Measurements from ENCODE around the gene DAD1.

Gene DAD1

DNA sequence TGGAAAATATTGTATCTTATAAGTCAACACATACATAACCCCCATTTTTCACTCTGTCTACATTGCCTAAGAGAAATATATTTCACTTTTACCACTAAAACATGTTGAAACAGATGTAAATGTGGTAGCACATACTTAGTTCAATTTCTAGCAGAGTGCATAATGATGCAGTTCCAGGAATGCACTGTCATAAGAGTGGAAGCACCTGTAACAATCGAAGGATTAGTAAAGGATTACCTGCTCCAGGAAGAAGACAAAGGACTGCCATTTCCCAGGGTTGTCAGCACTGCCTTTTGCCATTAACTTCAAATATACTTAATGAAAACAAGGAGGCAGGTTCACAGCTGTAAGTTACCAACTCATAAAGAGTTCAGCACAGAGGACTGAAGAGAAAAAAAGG, 24.6 kb downstream of the DAD1 start:
- DNase-seq (ENCODE audit: insufficient read length, low spot score), result no peak
- no peak for TF ChIP-seq SPI1 (IDR thresholded peaks at IDR 0.05; ENCODE audit: low read depth, low read length)
- no peak for TF ChIP-seq PAX5 (IDR thresholded peaks at IDR 0.05; ENCODE audit: insufficient read depth, low read length, severe bottlenecking)
- no peak for TF ChIP-seq POLR2A (IDR thresholded peaks at IDR 0.05; ENCODE audit: low read depth, low read length)
- TF ChIP-seq TAF1 (IDR thresholded peaks at IDR 0.05; ENCODE audit: low read depth, low read length), result no peak
- no peak for TF ChIP-seq POU2F2 (IDR thresholded peaks at IDR 0.05; ENCODE audit: low read depth, low read length)
- no peak for TF ChIP-seq POLR2AphosphoS5 (IDR thresholded peaks at IDR 0.05; ENCODE audit: low read depth, low read length)
- peak; percentile 65 for FAIRE-seq

GRCh38 chr14:22563987-22564386, 25.0 kb downstream of the DAD1 start:
- peak; percentile 87 for FAIRE-seq
- TF ChIP-seq POLR2A (IDR thresholded peaks at IDR 0.05; ENCODE audit: low read depth, low read length) (no peak), POU2F2 (IDR thresholded peaks at IDR 0.05; ENCODE audit: low read depth, low read length) (no peak), PAX5 (IDR thresholded peaks at IDR 0.05; ENCODE audit: insufficient read depth, low read length, severe bottlenecking) (no peak), SPI1 (IDR thresholded peaks at IDR 0.05; ENCODE audit: low read depth, low read length) (no peak), POLR2AphosphoS5 (IDR thresholded peaks at IDR 0.05; ENCODE audit: low read depth, low read length) (no peak), TAF1 (IDR thresholded peaks at IDR 0.05; ENCODE audit: low read depth, low read length) (no peak)
- no peak for DNase-seq (ENCODE audit: insufficient read length, low spot score)

- TF ChIP-seq POLR2A (IDR thresholded peaks at IDR 0.05; ENCODE audit: low read depth, low read length), result no peak
- no peak for TF ChIP-seq PAX5 (IDR thresholded peaks at IDR 0.05; ENCODE audit: insufficient read depth, low read length, severe bottlenecking)
- TF ChIP-seq POU2F2 (IDR thresholded peaks at IDR 0.05; ENCODE audit: low read depth, low read length), result no peak
- TF ChIP-seq POLR2AphosphoS5 (IDR thresholded peaks at IDR 0.05; ENCODE audit: low read depth, low read length), result no peak
- no peak for TF ChIP-seq SPI1 (IDR thresholded peaks at IDR 0.05; ENCODE audit: low read depth, low read length)
- no peak for TF ChIP-seq TAF1 (IDR thresholded peaks at IDR 0.05; ENCODE audit: low read depth, low read length)
- DNase-seq (ENCODE audit: insufficient read length, low spot score) (no peak), FAIRE-seq (peak; percentile 73)
These were observed 27.1 kb downstream of the DAD1 start for GRCh38 chr14:22561661-22562579.

DNA sequence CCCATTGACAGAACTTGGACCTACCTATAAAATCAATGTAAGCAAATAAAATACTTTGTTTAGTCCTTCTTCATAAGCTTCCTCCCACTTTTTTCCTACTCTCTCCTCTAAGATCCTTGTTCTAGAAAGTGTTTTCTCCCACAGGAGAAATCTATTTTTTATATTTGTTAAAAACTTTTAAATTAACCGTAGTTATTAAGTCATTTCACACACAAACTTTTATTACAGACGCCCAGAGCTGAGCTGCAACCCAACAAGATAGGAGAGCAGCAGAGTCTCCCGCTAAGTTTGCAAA, 27.7 kb downstream of the DAD1 start:
- TF ChIP-seq TAF1 (IDR thresholded peaks at IDR 0.05; ENCODE audit: low read depth, low read length), result no peak
- no peak for TF ChIP-seq SPI1 (IDR thresholded peaks at IDR 0.05; ENCODE audit: low read depth, low read length)
- no peak for TF ChIP-seq POLR2A (IDR thresholded peaks at IDR 0.05; ENCODE audit: low read depth, low read length)
- no peak for TF ChIP-seq POLR2AphosphoS5 (IDR thresholded peaks at IDR 0.05; ENCODE audit: low read depth, low read length)
- no peak for TF ChIP-seq POU2F2 (IDR thresholded peaks at IDR 0.05; ENCODE audit: low read depth, low read length)
- TF ChIP-seq PAX5 (IDR thresholded peaks at IDR 0.05; ENCODE audit: insufficient read depth, low read length, severe bottlenecking), result no peak
- no peak for DNase-seq (ENCODE audit: insufficient read length, low spot score)
- no peak for FAIRE-seq

- FAIRE-seq, result peak; percentile 59
- TF ChIP-seq POU2F2 (IDR thresholded peaks at IDR 0.05; ENCODE audit: low read depth, low read length), result no peak
- no peak for TF ChIP-seq TAF1 (IDR thresholded peaks at IDR 0.05; ENCODE audit: low read depth, low read length)
- no peak for TF ChIP-seq POLR2A (IDR thresholded peaks at IDR 0.05; ENCODE audit: low read depth, low read length)
- no peak for TF ChIP-seq POLR2AphosphoS5 (IDR thresholded peaks at IDR 0.05; ENCODE audit: low read depth, low read length)
- no peak for TF ChIP-seq PAX5 (IDR thresholded peaks at IDR 0.05; ENCODE audit: insufficient read depth, low read length, severe bottlenecking)
- TF ChIP-seq SPI1 (IDR thresholded peaks at IDR 0.05; ENCODE audit: low read depth, low read length), result no peak
- DNase-seq (ENCODE audit: insufficient read length, low spot score), result no peak
These were observed 28.2 kb downstream of the DAD1 start for GRCh38 chr14:22560662-22561365.

DNA sequence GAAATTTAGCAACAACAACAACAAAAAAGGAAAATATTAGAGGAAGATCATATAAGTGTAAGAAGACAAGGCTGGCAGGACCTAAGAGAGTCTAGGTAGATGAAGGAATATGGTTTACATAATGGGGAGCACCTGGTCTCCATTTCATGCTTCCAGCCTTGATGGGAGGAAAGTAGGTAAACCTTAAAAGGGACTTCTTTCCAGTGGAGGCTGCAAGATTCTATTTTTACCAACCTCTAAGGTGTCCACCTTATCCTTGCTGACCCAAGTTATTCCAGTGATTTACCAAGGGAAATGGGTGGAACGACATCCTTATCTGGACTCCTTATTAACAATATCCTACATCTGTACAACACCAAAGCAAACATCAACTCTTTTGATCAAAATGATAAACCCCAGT, 30.0 kb downstream of the DAD1 start:
- TF ChIP-seq TAF1 (IDR thresholded peaks at IDR 0.05; ENCODE audit: low read depth, low read length) (no peak), PAX5 (IDR thresholded peaks at IDR 0.05; ENCODE audit: insufficient read depth, low read length, severe bottlenecking) (no peak), POLR2AphosphoS5 (IDR thresholded peaks at IDR 0.05; ENCODE audit: low read depth, low read length) (no peak), SPI1 (IDR thresholded peaks at IDR 0.05; ENCODE audit: low read depth, low read length) (no peak), POU2F2 (IDR thresholded peaks at IDR 0.05; ENCODE audit: low read depth, low read length) (no peak), POLR2A (IDR thresholded peaks at IDR 0.05; ENCODE audit: low read depth, low read length) (no peak)
- DNase-seq (ENCODE audit: insufficient read length, low spot score), result no peak
- FAIRE-seq, result no peak

- DNase-seq (ENCODE audit: insufficient read length, low spot score) (no peak), FAIRE-seq (no peak)
- TF ChIP-seq SPI1 (IDR thresholded peaks at IDR 0.05; ENCODE audit: low read depth, low read length), result no peak
- no peak for TF ChIP-seq POLR2A (IDR thresholded peaks at IDR 0.05; ENCODE audit: low read depth, low read length)
- no peak for TF ChIP-seq PAX5 (IDR thresholded peaks at IDR 0.05; ENCODE audit: insufficient read depth, low read length, severe bottlenecking)
- no peak for TF ChIP-seq TAF1 (IDR thresholded peaks at IDR 0.05; ENCODE audit: low read depth, low read length)
- TF ChIP-seq POU2F2 (IDR thresholded peaks at IDR 0.05; ENCODE audit: low read depth, low read length), result no peak
- TF ChIP-seq POLR2AphosphoS5 (IDR thresholded peaks at IDR 0.05; ENCODE audit: low read depth, low read length), result no peak
These were observed 30.7 kb downstream of the DAD1 start for GRCh38 chr14:22558221-22558913.

DNA sequence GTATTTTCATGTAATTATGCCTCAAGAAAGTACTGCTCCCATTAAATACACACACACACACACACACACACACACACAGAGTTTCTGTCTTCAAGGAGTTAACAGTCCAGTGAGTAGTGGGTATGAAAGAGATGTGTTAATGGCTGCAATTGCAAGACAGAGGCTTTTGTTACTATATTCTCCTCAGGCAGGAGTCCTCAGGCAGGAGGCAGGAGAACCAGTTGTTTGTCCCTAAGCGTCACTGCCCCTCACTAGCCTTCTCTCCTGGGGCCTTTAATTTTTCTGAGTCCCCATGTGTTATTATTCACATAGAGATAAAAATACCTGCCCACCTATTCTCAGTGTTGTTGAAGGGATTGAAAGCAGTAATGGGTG, 31.2 kb downstream of the DAD1 start:
- FAIRE-seq (no peak), DNase-seq (ENCODE audit: insufficient read length, low spot score) (no peak)
- no peak for TF ChIP-seq SPI1 (IDR thresholded peaks at IDR 0.05; ENCODE audit: low read depth, low read length)
- no peak for TF ChIP-seq POLR2A (IDR thresholded peaks at IDR 0.05; ENCODE audit: low read depth, low read length)
- TF ChIP-seq PAX5 (IDR thresholded peaks at IDR 0.05; ENCODE audit: insufficient read depth, low read length, severe bottlenecking), result no peak
- no peak for TF ChIP-seq POU2F2 (IDR thresholded peaks at IDR 0.05; ENCODE audit: low read depth, low read length)
- no peak for TF ChIP-seq POLR2AphosphoS5 (IDR thresholded peaks at IDR 0.05; ENCODE audit: low read depth, low read length)
- no peak for TF ChIP-seq TAF1 (IDR thresholded peaks at IDR 0.05; ENCODE audit: low read depth, low read length)

All from GM12891 (cell line).